ENCODE measurements around the gene C1orf185. TPM values are rescaled to one million over a fixed set of nuclear protein-coding genes. Genes with fewer than 3 reads are reported as not detected.

The C1orf185 gene
- total RNA-seq, 1 experiment from 2014 or later, result not detected

DNA sequence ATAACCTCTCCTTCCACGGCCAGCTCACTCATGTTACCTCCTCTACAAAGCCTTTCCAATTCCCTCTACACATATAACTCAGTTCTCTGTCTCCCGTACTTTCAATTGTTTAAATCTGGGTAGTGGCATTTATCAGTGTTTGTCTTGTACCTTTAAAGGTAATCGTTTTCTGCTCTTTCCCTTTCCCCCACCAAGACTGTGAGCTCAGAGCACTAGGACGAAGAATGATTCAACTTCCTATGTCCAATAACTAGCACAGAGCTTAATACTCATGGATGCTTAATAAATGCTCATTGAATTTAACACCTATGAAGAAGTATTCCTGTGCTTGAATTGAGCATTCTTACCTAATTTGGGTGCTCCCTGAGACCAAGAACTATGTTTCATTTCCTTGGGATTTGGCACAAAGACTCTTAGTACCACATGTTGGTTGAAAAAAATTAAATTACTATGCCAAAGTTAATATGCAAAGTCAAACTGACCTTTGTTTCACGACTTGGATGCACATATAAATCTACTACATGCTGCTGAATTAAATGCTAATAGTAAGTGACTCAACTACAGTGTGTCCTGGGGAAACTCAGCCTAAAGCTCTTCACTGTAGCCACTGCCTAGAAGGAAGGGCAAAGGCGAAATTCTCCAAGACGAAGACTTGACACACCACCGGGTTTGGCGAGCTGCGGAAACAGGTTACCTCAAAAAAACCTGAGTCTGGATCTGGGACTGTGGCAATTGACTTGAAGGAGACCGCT, 30.6 kb upstream of the C1orf185 start:
- H3K4me3 ChIP-seq (ENCODE audit: low read depth, low read length, poor library complexity, severe bottlenecking), result no peak overlapping the region
- ChIA-PET POLR2A (ENCODE audit: low non-redundant PET) (no interaction called here), CTCF (no interaction called here)
- H3K36me3 ChIP-seq (ENCODE audit: insufficient read depth, low read length, poor library complexity, severe bottlenecking), result no peaks in the 10 kb centered on the region
- H3K9me3 ChIP-seq (ENCODE audit: low read depth, low read length, poor library complexity, severe bottlenecking), result no peaks in the 10 kb centered on the region
- H3K27me3 ChIP-seq (replicated peaks; ENCODE audit: insufficient read depth, low read depth, low read length, poor library complexity), result peaks cover 10% of the 10 kb centered on the region
- H3K4me1 ChIP-seq (ENCODE audit: insufficient read depth, low read length, poor library complexity, severe bottlenecking), result no peaks in the 10 kb centered on the region
- DNase-seq (ENCODE audit: low spot score), result no peak
- TF ChIP-seq EZH2 (IDR thresholded peaks at IDR 0.05; ENCODE audit: borderline replicate concordance, low read depth, low read length, poor library complexity, severe bottlenecking) (no peak), CTCF (conservative IDR thresholded peaks at IDR 0.05; ENCODE audit: low read depth, low read length) (no peak)
- intact Hi-C loops (cut with micrococcal nuclease; ENCODE audit: unreplicated experiment), result no loop called here
- no TSS peak for BruUV-seq (replicated peaks)
- H3K27ac ChIP-seq (ENCODE audit: low read depth, low read length, poor library complexity, severe bottlenecking), result no peak overlapping the region

GRCh38 chr1:51072043-51072439, 30.0 kb upstream of the C1orf185 start:
- no peak overlapping the region for H3K4me3 ChIP-seq (ENCODE audit: low read depth, low read length, poor library complexity, severe bottlenecking)
- H3K27ac ChIP-seq (ENCODE audit: low read depth, low read length, poor library complexity, severe bottlenecking), result no peak overlapping the region
- CTCF ChIA-PET, result no interaction called here
- POLR2A ChIA-PET (ENCODE audit: low non-redundant PET), result no interaction called here
- H3K36me3 ChIP-seq (ENCODE audit: insufficient read depth, low read length, poor library complexity, severe bottlenecking), result no peaks in the 10 kb centered on the region
- peaks cover 10% of the 10 kb centered on the region for H3K27me3 ChIP-seq (replicated peaks; ENCODE audit: insufficient read depth, low read depth, low read length, poor library complexity)
- H3K9me3 ChIP-seq (ENCODE audit: low read depth, low read length, poor library complexity, severe bottlenecking), result no peaks in the 10 kb centered on the region
- no TSS peak for BruUV-seq (replicated peaks)
- H3K4me1 ChIP-seq (ENCODE audit: insufficient read depth, low read length, poor library complexity, severe bottlenecking), result no peaks in the 10 kb centered on the region
- no peak for TF ChIP-seq EZH2 (IDR thresholded peaks at IDR 0.05; ENCODE audit: borderline replicate concordance, low read depth, low read length, poor library complexity, severe bottlenecking)
- TF ChIP-seq CTCF (conservative IDR thresholded peaks at IDR 0.05; ENCODE audit: low read depth, low read length), result no peak
- DNase-seq (ENCODE audit: low spot score), result no peak
- intact Hi-C loops (cut with micrococcal nuclease; ENCODE audit: unreplicated experiment), result no loop called here

- BruUV-seq (replicated peaks), result no TSS peak
- CTCF ChIA-PET, result no interaction called here
- Histone ChIP-seq H3K4me1 (ENCODE audit: insufficient read depth, low read length, poor library complexity, severe bottlenecking) (no peaks in the 10 kb centered on the region), H3K9me3 (ENCODE audit: low read depth, low read length, poor library complexity, severe bottlenecking) (no peaks in the 10 kb centered on the region), H3K27me3 (replicated peaks; ENCODE audit: insufficient read depth, low read depth, low read length, poor library complexity) (peaks cover 10% of the 10 kb centered on the region), H3K36me3 (ENCODE audit: insufficient read depth, low read length, poor library complexity, severe bottlenecking) (no peaks in the 10 kb centered on the region), H3K27ac (ENCODE audit: low read depth, low read length, poor library complexity, severe bottlenecking) (no peak overlapping the region), H3K4me3 (ENCODE audit: low read depth, low read length, poor library complexity, severe bottlenecking) (no peak overlapping the region)
- no peak for TF ChIP-seq EZH2 (IDR thresholded peaks at IDR 0.05; ENCODE audit: borderline replicate concordance, low read depth, low read length, poor library complexity, severe bottlenecking)
- no peak for TF ChIP-seq CTCF (conservative IDR thresholded peaks at IDR 0.05; ENCODE audit: low read depth, low read length)
- intact Hi-C loops (cut with micrococcal nuclease; ENCODE audit: unreplicated experiment), result no loop called here
- POLR2A ChIA-PET (ENCODE audit: low non-redundant PET), result no interaction called here
- no peak for DNase-seq (ENCODE audit: low spot score)
These were observed 29.4 kb upstream of the C1orf185 start for GRCh38 chr1:51072651-51073050.

All from A673 (cell line).